OCI-LY3 (cell line): ENCODE data around the gene DDA1.

Source experiments
- EZH2phosphoT487 ChIP-seq: fragments of 200-600 bp; shearing (Covaris generic); IDR thresholded peaks from 2 replicates; pipeline ENCODE4 v1.6.1; 2018; ENCODE audit warnings: antibody characterized with exemption, mixed run types, low read depth
- TF ChIP-seq, protein P1 (sequence below): fragments of 200-600, 300-600 bp; sonication (generic); IDR thresholded peaks from 2 replicates; pipeline ENCODE4 v1.5.1; 2014; ENCODE audit warnings: antibody characterized with exemption, low read length, low read depth

DNA sequence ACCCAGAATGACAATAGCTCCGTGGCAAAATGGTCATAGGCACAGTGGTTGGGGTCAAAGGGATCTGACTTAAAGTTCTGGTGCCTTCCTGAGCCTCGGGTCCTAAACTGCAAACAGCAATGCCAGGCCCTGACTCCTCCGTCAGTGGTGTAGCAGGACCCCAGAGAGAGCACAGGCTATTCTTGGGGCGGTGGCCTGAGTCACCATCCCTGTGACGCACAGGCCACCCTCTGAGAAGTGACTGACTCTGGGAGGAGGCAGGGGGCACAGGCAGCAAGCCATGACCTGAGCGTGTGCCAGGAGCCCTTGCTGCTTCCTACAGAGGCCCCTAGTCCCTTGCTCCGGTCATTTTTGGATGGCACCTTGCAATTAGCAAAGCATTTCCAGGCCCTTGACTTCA is 49.0 kb downstream of the DDA1 start:
- TF ChIP-seq, protein P1, sequence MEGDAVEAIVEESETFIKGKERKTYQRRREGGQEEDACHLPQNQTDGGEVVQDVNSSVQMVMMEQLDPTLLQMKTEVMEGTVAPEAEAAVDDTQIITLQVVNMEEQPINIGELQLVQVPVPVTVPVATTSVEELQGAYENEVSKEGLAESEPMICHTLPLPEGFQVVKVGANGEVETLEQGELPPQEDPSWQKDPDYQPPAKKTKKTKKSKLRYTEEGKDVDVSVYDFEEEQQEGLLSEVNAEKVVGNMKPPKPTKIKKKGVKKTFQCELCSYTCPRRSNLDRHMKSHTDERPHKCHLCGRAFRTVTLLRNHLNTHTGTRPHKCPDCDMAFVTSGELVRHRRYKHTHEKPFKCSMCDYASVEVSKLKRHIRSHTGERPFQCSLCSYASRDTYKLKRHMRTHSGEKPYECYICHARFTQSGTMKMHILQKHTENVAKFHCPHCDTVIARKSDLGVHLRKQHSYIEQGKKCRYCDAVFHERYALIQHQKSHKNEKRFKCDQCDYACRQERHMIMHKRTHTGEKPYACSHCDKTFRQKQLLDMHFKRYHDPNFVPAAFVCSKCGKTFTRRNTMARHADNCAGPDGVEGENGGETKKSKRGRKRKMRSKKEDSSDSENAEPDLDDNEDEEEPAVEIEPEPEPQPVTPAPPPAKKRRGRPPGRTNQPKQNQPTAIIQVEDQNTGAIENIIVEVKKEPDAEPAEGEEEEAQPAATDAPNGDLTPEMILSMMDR, result no peak
- TF ChIP-seq EZH2phosphoT487, result no peak
